Liver (tissue), 2 donors: ENCODE data around the gene TMEM221.

Source experiments
- CTCF ChIP-seq: fragments of 150-350 bp; IDR thresholded peaks from 2 replicates; pipeline ENCODE4 v1.5.1; 2017; ENCODE audit warnings: improper control_type of control experiment, low read depth, low read length; ENCODE audit not compliant: missing input control
- REST ChIP-seq: IDR thresholded peaks from 2 replicates; pipeline ENCODE4 v1.6.1; 2016; ENCODE audit warnings: antibody characterized with exemption, mild to moderate bottlenecking
- ZBTB33 ChIP-seq: IDR thresholded peaks from 2 replicates; pipeline ENCODE4 v1.6.1; 2016; ENCODE audit warnings: antibody characterized with exemption
- donor health status: healthy.

GRCh38 chr19:17457616-17458015, 9.1 kb upstream of the TMEM221 start:
- TF ChIP-seq CTCF (no peak), REST (no peak), ZBTB33 (no peak)
